CD4-positive, alpha-beta T cell (primary cell): ENCODE data around the gene ORC3. TPM values are rescaled to one million over a fixed set of nuclear protein-coding genes. Genes with fewer than 3 reads are reported as not detected.

ENCODE experiments used
- ATAC-seq: fragments of 200-7000 bp; cut with Tn5 transposase; one replicate; pipeline ENCODE4 v1.10.0; 2022; ENCODE audit warnings: mild to moderate bottlenecking; ENCODE audit not compliant: poor library complexity
- CTCF ChIA-PET: fragments of 350-600 bp; sonication (Branson Sonifier 250); formaldehyde crosslinking; loops from one replicate; lab custom pipeline; 2021; ENCODE audit warnings: antibody characterized with exemption, inconsistent platforms; lab: Charles Lee
- POLR2A ChIA-PET: fragments of 350-600 bp; sonication (Branson Sonifier 250); formaldehyde crosslinking; loops from one replicate; lab custom pipeline; 2021; ENCODE audit warnings: antibody characterized with exemption, inconsistent platforms; lab: Charles Lee
- DNase-seq, 14 experiments: peaks; one replicate each; pipeline ENCODE4 v3.0.0-alpha.2; 2013 to 2020; ENCODE audit warnings: mixed read lengths in 2 of 14
- H3K27ac ChIP-seq, 2 donors: one replicate each; pipeline versions ENCODE4 v1.5.1 to v1.7.0; 2013; ENCODE audit warnings: low read length in 2 of 2, low read depth in 1 of 2, mild to moderate bottlenecking in 1 of 2
- H3K27me3 ChIP-seq, 2 experiments: 1 replicate in 1 of 2; 2 replicates in 1 of 2; pipeline versions ENCODE4 v1.6.1 to v1.7.0; 2013; ENCODE audit warnings: low read length in 2 of 2, control low read depth in 1 of 2, mild to moderate bottlenecking in 1 of 2, moderate library complexity in 1 of 2; ENCODE audit not compliant: insufficient read depth in 2 of 2, control insufficient read depth in 1 of 2
- H3K36me3 ChIP-seq: one replicate; pipeline ENCODE4 v1.6.1; 2013; ENCODE audit warnings: low read length, control low read depth; ENCODE audit not compliant: insufficient read depth
- H3K4me1 ChIP-seq: one replicate; pipeline ENCODE4 v1.6.1; 2013; ENCODE audit warnings: low read length, control low read depth; ENCODE audit not compliant: insufficient read depth
- H3K4me3 ChIP-seq: one replicate; pipeline ENCODE4 v1.5.1; 2013; ENCODE audit warnings: mild to moderate bottlenecking, low read length, moderate library complexity
- H3K9me3 ChIP-seq, 2 experiments: 1 replicate in 1 of 2; 2 replicates in 1 of 2; pipeline versions ENCODE4 v1.6.1 to v1.7.0; 2013; ENCODE audit warnings: low read length in 2 of 2, mild to moderate bottlenecking in 2 of 2, control low read depth in 1 of 2, moderate library complexity in 1 of 2; ENCODE audit not compliant: control insufficient read depth in 1 of 2, insufficient read depth in 1 of 2
- H3K27ac Mint-ChIP-seq: one replicate; pipeline ENCODE4 v1.8.0; 2020; ENCODE audit warnings: mixed read lengths
- H3K27me3 Mint-ChIP-seq: one replicate; pipeline ENCODE4 v1.8.0; 2021; ENCODE audit warnings: mixed read lengths
- H3K36me3 Mint-ChIP-seq: one replicate; pipeline ENCODE4 v1.8.0; 2021; ENCODE audit warnings: low read depth, mixed read lengths
- H3K4me1 Mint-ChIP-seq: one replicate; pipeline ENCODE4 v1.8.0; 2021; ENCODE audit warnings: low read depth, mixed read lengths
- H3K4me3 Mint-ChIP-seq: one replicate; pipeline ENCODE4 v1.8.0; 2020; ENCODE audit warnings: mild to moderate bottlenecking, mixed read lengths
- H3K9me3 Mint-ChIP-seq: one replicate; pipeline ENCODE4 v1.8.0; 2020; ENCODE audit warnings: mixed read lengths
- intact Hi-C, 2 experiments: fragments of 100-400 bp; cut with DNase I in 1 of 2; cut with micrococcal nuclease in 1 of 2; formaldehyde crosslinking; loops; one replicate each; pipeline versions ENCODE4 v1.15.1 to v1.9.0; 2023 to 2025; cut with DNase I, micrococcal nuclease
- total RNA-seq, 174 experiments: library from RNA in 2 of 174; stranded (reverse) in 2 of 174; gene quantifications; one replicate each; pipeline ENCODE4 v1.2.3 and lab custom pipeline; 2021 to 2026
- TF ChIP-seq, protein P1 (sequence below): fragments of 200-600 bp; IDR thresholded peaks from one replicate; pipeline ENCODE4 v1.8.0; 2022; ENCODE audit warnings: antibody characterized with exemption, mild to moderate bottlenecking

ORC3 gene
- total RNA-seq, 2 experiments from 2014 or later: 12.1 to 12.9 TPM

DNA sequence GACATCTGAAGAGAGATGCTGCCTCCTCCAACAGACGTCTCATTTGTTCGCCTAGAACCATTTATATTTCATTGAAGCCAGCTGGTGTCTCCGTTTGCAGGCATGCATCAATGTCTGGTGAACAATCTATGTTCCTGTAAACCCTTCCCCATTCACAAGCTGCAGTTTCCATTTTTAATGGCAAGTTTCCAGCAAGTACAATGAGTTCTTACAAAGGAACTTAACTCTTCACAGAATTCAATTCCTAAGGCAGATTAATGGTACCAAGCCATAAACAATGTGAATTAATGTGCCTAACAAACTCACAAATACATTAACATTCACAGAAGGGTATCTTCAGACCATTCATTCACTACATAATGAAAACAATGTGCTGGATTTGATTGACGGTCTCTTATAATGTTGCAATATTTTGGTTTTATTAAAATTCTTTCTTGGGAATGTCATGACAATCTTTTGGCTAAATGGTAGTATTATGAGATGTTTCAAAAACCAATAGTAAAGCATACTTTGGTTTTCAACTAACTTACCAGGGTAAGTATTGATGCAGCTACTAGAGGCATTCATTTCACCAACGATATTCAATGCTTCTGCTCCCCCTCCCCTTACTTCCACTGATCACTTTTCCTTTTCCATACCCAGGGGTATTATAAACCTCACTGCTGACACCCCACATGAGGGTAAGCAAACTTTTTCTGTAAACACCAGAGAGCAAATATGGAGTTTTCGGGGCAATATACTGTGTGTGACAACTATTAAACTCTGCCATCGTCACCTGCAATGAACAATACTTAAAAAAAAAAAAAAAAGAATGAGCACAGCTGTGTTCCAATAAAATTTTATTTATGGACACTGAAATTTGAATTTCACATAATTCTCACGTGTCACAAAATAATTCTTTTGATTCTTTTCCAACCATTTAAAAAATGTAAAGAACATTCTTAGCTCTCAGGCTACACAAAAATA is 107.9 kb downstream of the ORC3 start:
- ChIA-PET POLR2A (interaction anchor here (0.9 to 4.2 kb wide), 12 partner anchors 10 to 1383 kb away, joined by 3 to 23 read pairs (median 4); partner anchors contain the start of genes ORC3, PNRC1, RARS2 and SLC35A1), CTCF (interaction anchor here (0.7 to 0.9 kb wide), 3 partner anchors 34 to 559 kb away, joined by 3 read pairs; no protein-coding TSS in a partner anchor)
- peak in 2 of 14 experiments; percentile 25 to 29 for DNase-seq
- no peaks in the 10 kb centered on the region for H3K9me3 Mint-ChIP-seq
- Histone ChIP-seq H3K9me3 (no peaks in the 10 kb centered on the region), H3K4me3 (peak overlapping the region; percentile 95), H3K4me1 (peaks cover 22% of the 10 kb centered on the region), H3K36me3 (no peaks in the 10 kb centered on the region), H3K27ac (no peak overlapping the region), H3K27me3 (no peaks in the 10 kb centered on the region)
- peak overlapping the region; percentile 90 for H3K27ac Mint-ChIP-seq
- H3K27me3 Mint-ChIP-seq: no peaks in the 10 kb centered on the region
- TF ChIP-seq, protein P1, sequence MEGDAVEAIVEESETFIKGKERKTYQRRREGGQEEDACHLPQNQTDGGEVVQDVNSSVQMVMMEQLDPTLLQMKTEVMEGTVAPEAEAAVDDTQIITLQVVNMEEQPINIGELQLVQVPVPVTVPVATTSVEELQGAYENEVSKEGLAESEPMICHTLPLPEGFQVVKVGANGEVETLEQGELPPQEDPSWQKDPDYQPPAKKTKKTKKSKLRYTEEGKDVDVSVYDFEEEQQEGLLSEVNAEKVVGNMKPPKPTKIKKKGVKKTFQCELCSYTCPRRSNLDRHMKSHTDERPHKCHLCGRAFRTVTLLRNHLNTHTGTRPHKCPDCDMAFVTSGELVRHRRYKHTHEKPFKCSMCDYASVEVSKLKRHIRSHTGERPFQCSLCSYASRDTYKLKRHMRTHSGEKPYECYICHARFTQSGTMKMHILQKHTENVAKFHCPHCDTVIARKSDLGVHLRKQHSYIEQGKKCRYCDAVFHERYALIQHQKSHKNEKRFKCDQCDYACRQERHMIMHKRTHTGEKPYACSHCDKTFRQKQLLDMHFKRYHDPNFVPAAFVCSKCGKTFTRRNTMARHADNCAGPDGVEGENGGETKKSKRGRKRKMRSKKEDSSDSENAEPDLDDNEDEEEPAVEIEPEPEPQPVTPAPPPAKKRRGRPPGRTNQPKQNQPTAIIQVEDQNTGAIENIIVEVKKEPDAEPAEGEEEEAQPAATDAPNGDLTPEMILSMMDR: no peak
- peak overlapping the region; percentile 93 for H3K4me3 Mint-ChIP-seq
- peaks cover 79% of the 10 kb centered on the region for H3K4me1 Mint-ChIP-seq
- peaks cover 35% of the 10 kb centered on the region for H3K36me3 Mint-ChIP-seq
- intact Hi-C loops: no loop called here
- no peak for ATAC-seq

DNA sequence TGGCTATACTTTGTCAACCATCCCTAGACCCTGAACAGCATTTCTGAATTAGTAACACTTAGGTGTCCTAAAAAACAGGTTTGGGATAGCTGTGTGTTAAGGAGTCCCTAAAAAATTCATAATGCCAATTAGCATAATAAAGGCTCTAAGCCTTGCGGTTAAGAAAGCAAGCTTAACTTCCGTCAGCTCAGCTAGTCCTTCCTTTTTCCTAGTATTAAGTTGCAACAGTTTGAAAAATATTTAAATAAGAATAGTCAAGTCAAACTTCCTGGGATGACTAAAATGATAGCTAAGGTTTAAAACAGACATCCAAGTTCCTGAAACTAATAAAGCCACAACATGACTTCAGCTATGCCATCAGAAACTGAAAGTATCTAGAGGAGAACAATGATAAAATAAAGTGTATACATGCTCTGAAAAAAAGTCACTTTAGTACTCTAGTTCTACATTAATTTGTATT is 108.6 kb downstream of the ORC3 start:
- no peaks in the 10 kb centered on the region for H3K36me3 ChIP-seq
- Mint-ChIP-seq H3K27me3 (no peaks in the 10 kb centered on the region), H3K4me3 (peak overlapping the region; percentile 93), H3K4me1 (peaks cover 74% of the 10 kb centered on the region), H3K36me3 (peaks cover 35% of the 10 kb centered on the region), H3K27ac (peak overlapping the region; percentile 90), H3K9me3 (no peaks in the 10 kb centered on the region)
- H3K27me3 ChIP-seq: no peaks in the 10 kb centered on the region
- no peaks in the 10 kb centered on the region for H3K9me3 ChIP-seq
- TF ChIP-seq, protein P1: no peak
- no peak overlapping the region for H3K27ac ChIP-seq
- DNase-seq (peak in 3 of 14 experiments; percentile 35 to 56 (median 43)), ATAC-seq (no peak)
- peaks cover 15% of the 10 kb centered on the region for H3K4me1 ChIP-seq
- peak overlapping the region; percentile 95 for H3K4me3 ChIP-seq
- intact Hi-C loops: no loop called here
- CTCF ChIA-PET: interaction anchor here (0.7 kb wide), 2 partner anchors 34 to 560 kb away, joined by 3 read pairs; no protein-coding TSS in a partner anchor
- POLR2A ChIA-PET: interaction anchor here (0.9 to 4.2 kb wide), 9 partner anchors 14 to 1382 kb away, joined by 3 to 23 read pairs (median 6); partner anchors contain the start of genes ORC3, PNRC1, RARS2 and SLC35A1

DNA sequence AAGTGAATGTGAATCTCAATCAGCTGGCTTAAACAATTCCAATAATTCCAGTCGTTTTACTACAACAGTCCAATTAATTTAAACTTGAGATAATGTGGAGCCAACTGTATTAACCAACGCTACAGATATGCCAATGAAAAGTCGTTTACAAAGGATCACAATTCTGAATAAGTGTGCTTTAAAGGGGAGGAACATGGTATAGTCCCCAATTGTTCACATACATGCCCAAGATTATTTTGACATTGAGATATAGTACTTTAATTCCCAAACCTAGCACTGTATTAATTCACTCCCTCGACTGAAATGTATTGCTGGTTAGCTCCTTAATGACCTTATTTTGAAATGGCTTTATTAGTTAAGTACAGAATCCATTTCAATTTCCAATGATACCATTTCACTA is 109.6 kb downstream of the ORC3 start:
- Histone ChIP-seq H3K4me3 (peak overlapping the region; percentile 95), H3K9me3 (no peaks in the 10 kb centered on the region), H3K27ac (peak overlapping the region in 1 of 2 donors; percentile 25), H3K36me3 (no peaks in the 10 kb centered on the region), H3K27me3 (no peaks in the 10 kb centered on the region), H3K4me1 (peaks cover 15% of the 10 kb centered on the region)
- Mint-ChIP-seq H3K4me1 (peaks cover 64% of the 10 kb centered on the region), H3K36me3 (peaks cover 29% of the 10 kb centered on the region), H3K4me3 (peak overlapping the region; percentile 93), H3K27me3 (no peaks in the 10 kb centered on the region), H3K9me3 (no peaks in the 10 kb centered on the region), H3K27ac (peak overlapping the region; percentile 90)
- CTCF ChIA-PET: interaction anchor here (1.0 kb wide), 1 partner anchor 20 kb away, joined by 4 read pairs; no protein-coding TSS in a partner anchor
- intact Hi-C loops: no loop called here
- ATAC-seq (no peak), DNase-seq (no peak)
- POLR2A ChIA-PET: interaction anchor here (0.8 to 4.2 kb wide), 8 partner anchors 15 to 1381 kb away, joined by 3 to 23 read pairs (median 6); partner anchors contain the start of genes ORC3, PNRC1, RARS2 and SLC35A1
- TF ChIP-seq, protein P1: no peak
